SW 1271 (cell line): ENCODE measurements around the gene MEGF11.

Experiments used
- DNase-seq, 2 experiments: peaks; one replicate each; lab custom pipeline; 2025; lab: John Stamatoyannopoulos, UW

MEGF11 gene

DNA sequence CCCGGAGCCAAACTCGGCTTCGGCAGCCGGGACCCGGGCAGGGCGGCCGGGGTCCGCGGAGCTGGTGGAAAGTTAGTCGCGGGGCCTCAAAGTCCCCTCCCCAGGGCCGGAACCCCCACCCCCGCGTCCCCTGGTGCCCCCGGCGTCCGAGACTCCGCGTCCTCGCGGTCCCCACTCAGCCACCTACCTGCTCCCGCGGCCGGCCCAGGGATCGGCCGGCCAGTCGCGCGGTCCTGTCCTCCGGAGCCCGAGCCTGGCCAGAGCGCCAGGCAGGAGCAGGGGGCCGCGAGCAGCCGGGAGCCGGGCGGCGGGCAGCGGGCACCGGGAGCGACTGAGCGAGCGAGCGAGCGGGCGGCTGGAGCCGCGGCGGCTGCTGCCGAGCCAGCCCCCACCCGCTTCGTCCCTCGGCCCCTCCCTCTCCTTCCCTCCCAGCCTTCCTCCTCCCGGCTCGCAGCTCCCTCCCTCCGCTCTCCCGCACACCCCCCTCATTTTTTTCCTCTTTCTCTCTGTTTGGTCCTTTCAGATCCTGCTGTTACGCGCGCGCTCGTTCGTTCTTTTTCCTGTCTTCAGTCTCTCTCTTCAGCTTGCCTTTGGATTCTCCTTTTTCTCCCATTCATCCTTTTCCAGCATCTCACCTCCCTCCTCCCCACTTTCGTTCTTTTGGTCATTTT is at the start of gene MEGF11:
Gene MEGF11, minus strand, starts transcription at position 333 of the 671 bp plus-strand sequence. CDS start 125,347 bp downstream, outside the sequence.
- peak in 1 of 2 experiments; percentile 36 for DNase-seq

DNA sequence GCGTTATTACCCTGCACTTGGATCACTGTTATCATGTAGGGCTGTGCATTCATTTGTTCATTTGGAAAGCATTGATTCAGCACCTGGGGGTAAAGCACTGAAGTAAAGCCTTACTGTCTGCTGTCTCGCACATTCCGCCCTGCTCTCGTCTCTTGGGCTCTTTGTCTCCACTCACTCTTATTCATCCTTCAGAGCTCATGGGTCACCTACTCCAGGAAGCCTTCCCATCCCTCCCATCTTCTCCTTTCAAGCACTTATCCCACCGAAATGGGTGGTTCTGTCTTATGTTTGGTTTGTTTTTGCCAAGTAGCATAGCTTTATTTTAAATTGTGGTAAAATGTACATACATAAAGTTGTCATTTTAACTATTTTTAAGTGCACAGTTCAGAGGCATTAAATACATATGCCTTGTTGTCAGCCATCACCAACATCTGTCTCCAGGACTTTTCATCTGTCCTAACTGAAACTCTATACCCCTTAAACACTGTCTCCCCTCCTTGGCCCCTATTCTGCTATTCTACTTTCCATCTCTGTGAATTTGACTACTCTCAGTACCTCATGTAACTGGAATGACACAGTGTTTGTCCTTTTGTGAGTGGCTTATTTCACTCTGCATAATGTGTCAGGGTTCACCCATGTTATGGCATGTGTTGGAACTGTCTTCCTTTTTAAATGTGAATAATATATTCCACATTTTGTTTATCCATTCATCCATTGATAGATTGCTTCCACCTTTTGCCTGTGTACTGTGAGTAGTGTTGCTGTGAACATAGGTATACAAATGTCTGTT is 49.1 kb upstream of the MEGF11 start:
- DNase-seq = no peak

DNA sequence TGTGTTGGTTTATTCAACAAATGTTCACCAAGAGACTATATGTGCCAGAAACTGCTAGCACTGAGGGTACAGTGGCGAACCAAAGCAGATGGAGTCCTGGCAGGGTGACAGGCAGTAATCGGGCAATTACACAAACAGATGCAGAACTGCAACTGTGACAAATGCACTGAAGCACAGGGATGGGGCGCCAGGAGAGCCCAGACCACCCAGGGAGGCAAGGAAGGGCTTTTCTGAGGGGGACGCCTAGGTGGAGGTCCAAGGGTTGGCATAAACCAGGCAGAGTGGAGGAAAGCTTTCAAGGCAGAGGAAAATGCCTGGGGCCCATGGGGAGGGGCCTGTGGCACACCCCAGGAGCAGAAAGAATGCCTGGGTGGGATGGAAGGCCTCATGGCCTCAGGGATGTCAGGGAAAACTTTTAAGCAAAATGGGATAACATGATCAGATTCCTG is 45.3 kb upstream of the MEGF11 start:
- DNase-seq = no peak

DNA sequence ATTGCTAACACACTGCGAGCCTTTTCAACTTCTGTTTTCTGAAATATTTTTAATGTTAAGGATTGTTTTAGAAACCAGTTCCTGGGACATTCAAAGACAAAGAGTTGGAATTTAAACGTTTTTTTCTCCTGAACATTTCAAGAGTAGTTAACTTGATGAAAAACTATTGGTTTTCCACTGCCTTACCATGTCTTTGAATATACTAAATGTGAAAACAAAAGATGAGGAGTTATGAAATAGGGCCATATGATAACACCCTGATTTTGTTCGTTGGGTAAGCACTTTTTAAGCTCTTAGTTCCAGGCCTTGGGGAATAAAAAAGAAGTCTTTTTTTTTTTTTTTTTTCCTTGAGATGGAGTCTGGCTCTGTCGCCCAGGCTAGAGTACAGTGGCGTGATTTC is 42.6 kb upstream of the MEGF11 start:
- no peak for DNase-seq

DNA sequence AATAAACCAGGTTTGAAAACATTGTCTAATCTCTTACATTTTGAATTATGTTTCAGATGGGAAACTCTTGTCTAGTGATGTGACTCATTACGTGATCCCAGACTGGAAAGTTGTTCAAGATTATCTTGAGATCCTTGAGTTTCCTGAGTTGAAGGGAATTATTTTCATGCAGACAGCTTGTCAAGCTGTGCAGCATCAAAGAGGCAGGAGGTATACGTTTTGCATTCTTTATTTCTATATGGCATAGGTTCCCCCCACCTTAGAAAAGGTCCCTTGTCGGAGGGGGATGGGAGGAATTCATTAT is 41.3 kb upstream of the MEGF11 start:
- no peak for DNase-seq

DNA sequence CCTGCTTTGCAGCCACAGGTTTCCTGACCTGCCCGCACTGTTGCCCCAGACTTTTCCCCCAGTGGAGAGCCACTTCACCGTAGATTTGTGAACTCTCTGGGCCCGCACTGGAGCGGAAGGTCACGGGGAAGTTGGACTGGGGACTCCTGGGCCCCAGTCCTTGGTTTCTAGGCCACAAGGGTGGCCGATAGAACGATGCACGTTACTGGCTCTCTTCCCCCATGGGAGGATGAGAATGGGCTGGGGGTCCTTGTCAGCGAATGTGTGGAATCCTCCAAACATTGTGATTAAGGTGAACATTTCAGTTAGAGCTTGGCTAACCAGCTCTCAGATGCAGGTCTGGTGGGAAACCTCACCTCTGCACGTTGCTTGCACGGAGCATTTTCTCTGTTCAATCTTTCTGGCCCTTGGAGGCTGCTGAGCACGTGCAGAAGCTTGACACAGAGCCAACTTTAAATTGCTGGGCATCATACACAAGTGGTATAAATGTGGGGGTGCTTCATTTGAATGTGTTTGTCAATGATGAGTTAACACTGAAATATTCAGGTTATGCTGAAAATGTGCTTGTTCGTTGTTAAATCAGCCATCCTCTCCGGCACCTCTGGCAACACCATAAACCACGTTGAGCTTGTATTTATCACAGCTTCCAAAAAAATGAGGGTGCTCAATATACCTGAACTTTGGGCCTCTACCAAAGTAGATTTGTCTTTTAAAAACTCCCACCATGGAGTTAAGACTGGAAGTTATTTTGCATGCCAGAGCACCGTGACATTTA is 40.8 kb upstream of the MEGF11 start:
- DNase-seq = peak; percentile 56 to 88

DNA sequence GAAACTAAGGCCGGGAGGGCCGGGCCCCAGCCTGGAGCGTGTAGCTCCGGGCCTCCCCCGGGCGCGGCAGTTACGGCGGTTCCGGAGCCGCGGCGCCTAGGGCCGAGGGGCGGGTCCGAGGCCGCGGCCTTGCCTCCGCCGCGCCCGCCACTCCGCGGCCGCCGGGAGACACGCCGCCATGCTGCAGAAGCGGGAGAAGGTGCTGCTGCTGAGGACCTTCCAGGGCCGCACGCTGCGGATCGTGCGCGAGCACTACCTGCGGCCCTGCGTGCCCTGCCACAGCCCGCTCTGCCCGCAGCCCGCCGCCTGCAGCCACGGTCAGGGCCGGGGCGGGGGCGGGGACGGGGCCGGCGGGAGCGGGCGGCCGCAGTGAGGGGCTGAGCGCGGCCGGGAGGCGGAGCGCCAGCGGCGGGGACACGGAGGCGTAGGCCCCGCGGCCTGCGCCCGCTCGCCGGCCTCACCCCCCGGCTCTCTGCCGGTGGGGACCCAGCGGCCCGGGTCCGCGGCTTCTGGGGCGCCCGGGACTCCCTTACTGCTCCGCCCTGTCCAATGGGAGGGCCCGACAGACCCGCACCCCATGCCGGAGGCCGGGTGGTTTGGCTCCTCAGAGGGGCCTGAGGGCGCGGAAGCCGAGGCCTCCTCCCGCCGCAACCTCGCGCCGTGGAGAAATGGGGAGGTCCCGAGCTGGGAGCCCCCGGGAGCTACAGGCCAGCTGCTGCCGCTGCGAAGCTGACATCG is 40.0 kb upstream of the MEGF11 start, which contains the start of gene DIS3L:
Gene DIS3L, plus strand, starts transcription at position 150 of the 738 bp plus-strand sequence. Its CDS starts 29 bp downstream, at position 179.
- DNase-seq = peak; percentile 43 to 66

DNA sequence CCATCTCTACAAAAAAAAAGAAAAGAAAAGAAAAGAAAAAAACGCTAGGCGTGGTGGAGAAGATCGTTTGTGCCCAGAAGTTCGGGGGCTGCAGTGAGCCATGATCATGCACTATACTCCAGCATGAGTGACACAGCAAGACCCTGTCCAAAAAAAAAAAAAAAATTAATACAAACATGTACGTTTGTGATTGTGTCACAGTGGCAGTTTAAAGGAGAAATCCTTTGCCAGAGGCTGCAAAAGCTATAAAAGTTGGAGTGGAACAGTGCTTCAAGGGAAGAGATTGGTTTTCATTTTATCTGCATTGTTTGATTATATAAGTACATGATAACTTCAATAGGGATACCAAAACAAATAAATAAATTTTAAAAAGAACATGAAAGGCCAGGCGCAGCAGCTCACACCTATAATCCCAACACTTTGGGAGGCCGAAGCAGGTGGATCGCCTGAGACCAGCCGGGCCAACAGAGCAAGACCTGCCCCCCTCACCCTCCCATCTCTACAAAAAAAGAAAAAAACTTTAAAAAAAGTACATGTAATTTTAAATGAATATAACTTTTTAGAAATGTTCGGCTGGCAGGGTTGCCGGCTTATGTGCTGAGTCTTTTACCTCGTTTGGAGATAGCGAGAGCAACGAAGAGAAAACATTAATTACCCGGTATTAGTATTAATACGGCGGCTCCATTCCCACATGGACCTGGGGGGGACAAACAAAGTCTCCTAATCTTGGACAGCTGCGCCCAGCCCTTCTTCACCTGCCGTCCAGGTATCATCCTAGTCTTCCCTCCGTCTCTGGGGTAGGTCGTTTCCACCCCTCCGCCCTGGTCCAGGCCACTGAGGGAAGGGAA is 39.2 kb upstream of the MEGF11 start:
- DNase-seq = peak in 1 of 2 experiments; percentile 63

DNA sequence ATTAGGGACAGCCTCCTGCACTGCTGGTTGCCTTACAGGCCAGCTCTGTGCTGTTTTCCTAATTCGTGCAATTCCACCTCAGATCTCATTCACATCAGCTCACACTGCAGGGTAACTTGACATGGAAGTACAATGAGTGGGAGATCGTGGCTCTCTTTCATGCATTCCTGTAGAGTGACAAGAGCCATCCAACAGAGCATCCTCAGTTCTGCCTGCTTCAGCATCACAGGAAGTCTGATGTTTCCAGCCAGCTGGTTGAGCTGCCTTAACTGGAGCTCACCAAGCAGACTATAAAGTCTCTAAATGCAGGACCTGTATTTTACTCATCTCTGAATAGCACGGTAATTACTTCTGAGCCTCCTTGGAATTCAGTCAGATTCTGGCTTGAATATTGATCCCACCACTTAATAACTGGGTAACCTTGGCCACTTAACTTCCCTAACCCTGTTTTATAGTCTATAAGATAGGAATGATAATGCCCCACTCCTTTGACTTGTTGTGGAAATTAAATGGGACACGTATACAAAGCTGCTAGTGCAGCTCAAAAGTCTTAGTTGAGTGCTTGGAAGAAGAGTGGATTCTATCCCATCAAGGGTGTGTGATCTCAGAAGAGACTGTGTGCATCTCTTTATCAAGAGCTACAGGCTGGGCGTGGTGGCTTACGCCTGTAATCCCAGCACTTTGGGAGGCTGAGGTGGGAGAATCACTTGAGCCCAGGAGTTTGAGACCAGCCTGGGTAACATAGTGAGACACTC is 38.4 kb upstream of the MEGF11 start:
- DNase-seq = no peak

DNA sequence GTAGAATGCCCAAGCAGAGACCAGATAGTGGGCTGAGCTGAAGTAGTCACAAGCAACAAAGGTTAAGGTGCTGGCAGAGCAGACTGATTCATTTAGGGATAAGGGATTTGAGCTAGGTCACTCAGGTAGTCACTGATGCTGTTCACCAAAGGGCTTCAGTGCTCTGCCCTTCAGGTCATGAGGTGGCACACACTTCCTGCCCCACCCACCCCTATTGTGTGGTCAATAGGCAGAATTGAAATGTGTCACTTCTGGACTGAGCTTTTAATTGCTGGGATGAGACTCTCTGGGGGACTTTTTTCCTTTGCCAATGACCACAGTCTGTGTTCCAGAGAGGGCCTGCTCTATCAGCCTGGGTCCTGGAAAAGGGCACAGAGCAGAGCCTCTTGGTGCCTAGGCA is 37.0 kb upstream of the MEGF11 start:
- no peak for DNase-seq

DNA sequence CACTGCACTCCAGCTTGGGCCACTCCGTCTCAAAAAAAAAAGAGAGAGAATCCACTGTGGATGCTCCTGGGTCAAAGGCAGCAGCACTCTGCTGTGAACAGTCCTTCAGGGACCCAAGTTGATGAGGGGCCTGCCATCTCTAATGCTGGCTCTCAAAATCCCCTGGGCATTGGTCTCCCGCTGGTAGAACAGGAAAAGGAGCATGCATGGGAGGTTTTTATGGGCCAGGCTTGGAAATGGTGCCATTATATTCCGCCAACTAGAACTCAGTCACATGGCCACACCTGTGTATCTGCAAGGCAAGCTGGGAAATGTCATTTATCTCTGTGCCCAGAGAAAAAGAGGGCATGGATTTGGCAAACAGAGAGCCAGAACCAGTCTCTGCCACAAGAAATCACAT is 36.5 kb upstream of the MEGF11 start:
- no peak for DNase-seq

DNA sequence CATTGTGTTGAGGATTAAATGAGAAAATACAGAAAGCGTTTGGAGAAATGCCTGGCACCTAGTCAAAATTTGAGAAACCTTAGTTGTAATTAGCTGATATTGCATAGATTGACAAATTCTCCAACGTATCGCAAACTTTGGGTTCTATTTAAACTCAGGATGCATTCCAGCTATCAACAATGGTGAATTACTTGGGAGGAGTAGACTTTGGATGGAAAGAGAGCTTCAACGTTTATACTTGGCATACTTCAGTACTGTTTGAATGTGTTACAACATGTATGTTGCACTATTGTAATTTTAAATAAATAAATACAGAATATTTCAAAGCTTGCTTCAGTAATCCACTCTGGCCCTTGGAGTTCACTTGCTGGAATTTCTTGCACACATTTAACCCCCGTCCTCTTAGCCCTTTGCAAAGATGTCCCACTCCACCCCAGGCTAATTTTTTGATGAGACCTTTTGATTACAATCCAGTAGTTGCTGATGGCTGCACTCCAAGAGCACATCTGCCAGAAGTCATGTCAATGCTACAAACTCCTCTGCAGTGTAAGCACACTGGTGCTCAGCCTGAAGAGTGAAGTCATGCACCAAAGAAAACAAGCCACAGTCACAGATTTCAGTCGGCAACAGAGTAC is 35.1 kb upstream of the MEGF11 start:
- DNase-seq = no peak

DNA sequence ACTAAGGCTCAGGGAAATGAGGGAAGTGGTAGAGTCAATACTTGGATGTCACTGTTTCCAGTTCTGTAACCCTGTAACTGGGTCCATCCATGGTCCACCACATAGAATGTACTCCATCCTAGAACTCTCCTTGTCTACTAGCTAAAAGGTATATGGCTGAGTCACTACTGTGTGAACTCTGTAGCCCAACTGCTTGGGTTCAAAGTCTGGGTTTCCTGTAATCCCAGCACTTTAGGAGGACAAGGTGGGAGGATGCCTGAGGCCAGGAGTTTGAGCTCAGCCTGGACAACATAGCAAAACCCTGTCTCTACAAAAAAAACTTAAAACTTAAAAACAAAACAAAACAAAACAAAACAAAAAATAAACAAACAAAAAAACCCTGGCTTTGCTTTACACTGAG is 34.5 kb upstream of the MEGF11 start:
- DNase-seq = no peak

DNA sequence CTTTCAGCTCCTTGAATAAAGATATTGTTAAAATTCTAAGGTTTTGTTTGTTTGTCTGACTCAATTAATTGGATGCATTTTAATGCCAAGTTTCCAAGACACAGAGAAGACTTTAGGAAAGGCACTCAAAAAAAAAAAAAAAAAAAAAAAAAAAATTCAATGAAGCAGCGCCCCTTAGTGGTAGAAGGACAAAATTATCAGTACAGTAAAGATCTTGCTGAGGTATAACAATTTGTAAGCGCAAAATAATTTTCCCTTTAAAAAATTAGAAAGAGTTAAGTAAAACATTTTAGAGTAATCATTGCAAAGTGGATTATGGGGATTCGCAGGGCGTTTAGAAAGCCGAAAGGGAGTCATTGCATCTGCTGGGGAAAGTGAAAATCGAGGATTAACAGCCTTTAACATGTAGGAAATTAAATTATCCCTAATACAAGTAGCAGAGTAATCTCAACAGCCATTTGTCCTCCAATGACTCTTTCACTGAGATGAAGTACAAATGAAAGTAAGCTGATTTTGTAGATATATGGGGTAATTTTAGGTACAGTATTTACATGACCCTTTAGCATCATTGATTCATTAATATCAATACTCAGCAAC is 34.0 kb upstream of the MEGF11 start:
- peak; percentile 23 to 50 for DNase-seq

DNA sequence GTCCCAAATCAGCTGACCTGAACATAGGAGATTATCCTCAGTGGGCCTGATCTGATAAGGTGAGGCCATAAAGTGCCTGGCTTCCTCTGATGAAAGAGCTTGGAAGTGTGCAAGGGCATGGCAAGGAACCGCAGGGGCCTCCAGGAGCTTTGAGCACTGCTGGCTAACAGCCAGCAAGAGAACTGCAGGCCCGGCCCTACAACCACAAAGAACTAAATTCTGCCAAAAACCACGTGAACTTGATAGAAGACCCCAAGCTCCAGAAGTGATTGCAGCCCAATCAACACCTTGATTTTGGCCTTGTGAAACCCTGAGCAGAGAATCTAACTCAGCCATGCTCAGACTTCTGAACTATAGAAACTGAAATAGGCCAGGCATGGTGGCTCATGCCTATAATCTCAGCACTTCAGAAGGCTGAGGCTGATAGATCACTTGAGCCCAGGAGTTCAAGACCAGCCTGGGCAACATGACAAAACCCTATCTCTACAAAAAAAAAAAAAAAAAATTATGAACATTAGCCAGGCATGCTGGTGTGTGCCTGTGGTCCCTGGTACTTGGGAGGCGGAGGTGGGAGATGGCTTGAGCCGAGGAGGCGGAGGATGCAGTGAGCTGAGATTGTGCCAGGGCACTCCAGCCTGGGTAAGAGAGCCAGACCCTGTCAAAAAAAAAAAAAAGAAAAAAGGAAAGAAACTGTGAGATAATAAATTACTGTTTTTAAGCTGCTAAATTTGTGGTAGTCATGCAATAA is 32.2 kb upstream of the MEGF11 start:
- no peak for DNase-seq

DNA sequence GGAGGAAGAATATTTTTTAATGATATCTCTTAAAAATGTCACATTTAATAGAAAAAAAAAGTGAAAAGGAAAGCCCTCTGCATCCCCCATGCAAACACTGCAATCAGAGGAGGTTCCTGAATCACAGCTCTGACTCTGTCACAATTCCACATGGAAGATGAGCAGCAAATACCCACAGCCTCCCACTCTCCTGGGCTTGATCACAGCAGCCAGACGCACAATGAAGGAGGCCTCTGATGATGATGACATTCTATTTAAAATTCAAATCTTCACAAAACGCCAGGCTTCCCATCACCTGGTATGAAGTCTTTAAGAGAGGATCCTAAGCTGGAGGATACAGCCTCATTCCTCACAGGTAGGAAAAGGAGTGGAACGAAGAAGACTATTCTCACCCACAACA is 30.7 kb upstream of the MEGF11 start:
- no peak for DNase-seq

DNA sequence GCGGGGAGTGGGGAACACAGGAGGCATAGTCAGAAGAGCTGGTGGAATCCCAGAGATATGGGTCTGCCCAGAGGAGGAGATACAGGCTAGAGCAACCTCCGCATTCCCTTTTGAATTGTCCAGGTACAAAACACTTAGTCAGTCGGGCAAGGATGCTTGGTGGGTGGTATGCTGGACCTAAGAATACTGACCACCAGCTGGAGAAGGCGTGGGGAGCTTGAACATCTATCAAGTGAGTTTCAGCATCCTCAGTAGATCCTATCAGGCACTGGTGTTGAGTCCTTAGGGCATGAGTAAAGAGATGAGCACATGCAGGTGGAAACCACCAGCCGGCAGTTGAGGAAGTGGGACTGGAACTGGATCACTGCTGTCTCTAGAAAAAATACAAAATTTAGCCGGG is 25.1 kb upstream of the MEGF11 start:
- no peak for DNase-seq

DNA sequence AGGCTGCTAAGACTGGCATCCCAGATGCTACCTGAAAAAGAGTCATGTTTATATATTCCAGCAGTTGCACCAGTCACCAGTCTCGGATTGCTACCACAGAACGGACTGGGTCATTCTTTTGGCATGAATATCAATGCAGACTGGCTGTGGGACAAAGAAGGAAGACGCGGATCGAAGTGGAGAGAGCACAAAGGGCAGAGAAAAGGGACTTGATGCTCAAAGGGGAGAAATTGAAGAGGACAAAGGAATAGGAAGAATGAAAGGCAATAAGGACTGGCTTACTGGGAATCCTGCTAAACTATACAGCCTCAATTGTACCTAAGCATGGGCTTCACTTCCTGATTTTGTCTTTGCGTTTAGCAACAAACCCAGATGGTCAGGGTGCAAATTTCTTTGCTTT is 24.5 kb upstream of the MEGF11 start:
- DNase-seq = no peak

DNA sequence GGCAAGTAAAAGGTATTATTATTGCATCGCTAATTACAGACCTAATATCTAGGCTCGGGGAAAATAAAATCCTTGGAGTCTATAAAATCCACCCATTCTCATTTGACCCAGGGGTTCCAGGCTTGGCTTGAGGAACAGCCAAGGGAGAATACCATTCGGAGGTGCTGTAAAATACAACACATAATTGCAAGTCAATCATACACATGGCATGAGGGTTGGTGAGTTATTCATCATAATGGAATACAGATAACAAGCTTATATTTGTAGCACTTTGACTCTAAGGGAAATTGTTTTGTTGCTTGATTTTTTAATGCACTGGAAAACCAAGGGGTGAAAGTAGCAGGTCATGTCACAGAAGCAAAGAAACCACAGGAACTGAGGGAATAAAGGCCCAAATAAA is 23.0 kb upstream of the MEGF11 start:
- DNase-seq = no peak
